Raji (cell line): ENCODE data around the gene CHCHD6.

Experiments used
- POLR2A ChIP-seq: IDR thresholded peaks from 2 replicates; pipeline ENCODE4 v1.6.1; 2011; ENCODE audit warnings: low read depth, low read length, control low read depth; ENCODE audit not compliant: insufficient read depth

Gene CHCHD6

GRCh38 chr3:126910231-126910630 lies 206.2 kb downstream of the CHCHD6 start:
- TF ChIP-seq POLR2A: no peak

GRCh38 chr3:126911162-126912026 lies 207.4 kb downstream of the CHCHD6 start:
- TF ChIP-seq POLR2A: 0 out of 2 replicates have a peak, but pooled peaks have one; percentile 29

GRCh38 chr3:126912027-126912422 lies 208.0 kb downstream of the CHCHD6 start:
- no peak for TF ChIP-seq POLR2A

GRCh38 chr3:126912491-126913195 lies 208.6 kb downstream of the CHCHD6 start:
- TF ChIP-seq POLR2A: no peak

GRCh38 chr3:126913524-126913923 lies 209.5 kb downstream of the CHCHD6 start:
- TF ChIP-seq POLR2A: no peak

- no peak for TF ChIP-seq POLR2A
Measured at GRCh38 chr3:126914226-126914625, 210.2 kb downstream of the CHCHD6 start.

GRCh38 chr3:126915015-126915414 lies 211.0 kb downstream of the CHCHD6 start:
- no peak for TF ChIP-seq POLR2A

- TF ChIP-seq POLR2A: no peak
Measured at GRCh38 chr3:126916546-126916945, 212.5 kb downstream of the CHCHD6 start.

- TF ChIP-seq POLR2A: no peak
Measured at GRCh38 chr3:126917232-126917804, 213.3 kb downstream of the CHCHD6 start.

- TF ChIP-seq POLR2A: no peak
Measured at GRCh38 chr3:126918355-126918821, 214.3 kb downstream of the CHCHD6 start.

- TF ChIP-seq POLR2A: no peak
Measured at GRCh38 chr3:126921085-126921824, 217.2 kb downstream of the CHCHD6 start.

GRCh38 chr3:126922466-126922865 lies 218.4 kb downstream of the CHCHD6 start:
- TF ChIP-seq POLR2A: no peak

- no peak for TF ChIP-seq POLR2A
Measured at GRCh38 chr3:126923423-126923822, 219.4 kb downstream of the CHCHD6 start.

- TF ChIP-seq POLR2A: no peak
Measured at GRCh38 chr3:126923895-126924294, 219.9 kb downstream of the CHCHD6 start.

- TF ChIP-seq POLR2A: no peak
Measured at GRCh38 chr3:126924458-126924857, 220.4 kb downstream of the CHCHD6 start.
